OCI-LY3 (cell line): ENCODE measurements around the gene MYO5B.

Experiments used
- H2AFZ ChIP-seq: fragments of 200-600, 300-600 bp; shearing (Covaris generic); 2 replicates; pipeline ENCODE4 v1.6.0; 2014; ENCODE audit warnings: antibody characterized with exemption, low read depth, low read length
- H3K27ac ChIP-seq: fragments of 200-600, 300-600 bp; sonication (generic); 2 replicates; pipeline ENCODE4 v1.5.1; 2014; ENCODE audit warnings: mild to moderate bottlenecking, low read length, moderate library complexity, mixed read lengths
- H3K27me3 ChIP-seq: fragments of 200-600, 300-600 bp; sonication (generic); 2 replicates; pipeline ENCODE4 v1.6.1; 2014; ENCODE audit warnings: low read depth, low read length, mixed read lengths
- H3K36me3 ChIP-seq: fragments of 200-600, 300-600 bp; sonication (generic); replicated peaks from 2 replicates; pipeline ENCODE3; 2014; ENCODE audit warnings: low read depth, low read length, mixed read lengths
- H3K4me1 ChIP-seq: fragments of 300-600, 200-600 bp; sonication (generic); 2 replicates; pipeline ENCODE4 v1.6.1; 2014; ENCODE audit warnings: low read length, mixed read lengths
- H3K4me2 ChIP-seq: fragments of 200-600, 300-600 bp; sonication (generic); 2 replicates; pipeline ENCODE4 v1.6.1; 2014; ENCODE audit warnings: low read length, mixed read lengths
- H3K4me3 ChIP-seq: fragments of 300-600, 200-600 bp; sonication (generic); 2 replicates; pipeline ENCODE4 v1.5.1; 2014; ENCODE audit warnings: antibody characterized with exemption, mild to moderate bottlenecking, low read length, moderate library complexity
- H3K79me2 ChIP-seq: fragments of 300-600, 200-600 bp; shearing (Covaris generic); 2 replicates; pipeline ENCODE4 v1.6.1; 2014; ENCODE audit warnings: mild to moderate bottlenecking, low read length, mixed read lengths
- H3K9ac ChIP-seq: fragments of 300-600, 200-600 bp; shearing (Covaris generic); 2 replicates; pipeline ENCODE4 v1.6.0; 2014; ENCODE audit warnings: mild to moderate bottlenecking, low read length, moderate library complexity
- H3K9me3 ChIP-seq: fragments of 200-600, 300-600 bp; shearing (Covaris generic); 2 replicates; pipeline ENCODE4 v1.6.1; 2014; ENCODE audit warnings: low read length, mixed read lengths; ENCODE audit not compliant: insufficient read depth
- H4K20me1 ChIP-seq: fragments of 200-600, 300-600 bp; sonication (generic); 2 replicates; pipeline ENCODE4 v1.6.1; 2016; ENCODE audit warnings: low read length, mixed read lengths; ENCODE audit not compliant: insufficient read depth
- EZH2phosphoT487 ChIP-seq: fragments of 200-600 bp; shearing (Covaris generic); IDR thresholded peaks from 2 replicates; pipeline ENCODE4 v1.6.1; 2018; ENCODE audit warnings: antibody characterized with exemption, mixed run types, low read depth
- TF ChIP-seq, protein P1 (sequence below): fragments of 200-600, 300-600 bp; sonication (generic); IDR thresholded peaks from 2 replicates; pipeline ENCODE4 v1.5.1; 2014; ENCODE audit warnings: antibody characterized with exemption, low read length, low read depth

The MYO5B gene

DNA sequence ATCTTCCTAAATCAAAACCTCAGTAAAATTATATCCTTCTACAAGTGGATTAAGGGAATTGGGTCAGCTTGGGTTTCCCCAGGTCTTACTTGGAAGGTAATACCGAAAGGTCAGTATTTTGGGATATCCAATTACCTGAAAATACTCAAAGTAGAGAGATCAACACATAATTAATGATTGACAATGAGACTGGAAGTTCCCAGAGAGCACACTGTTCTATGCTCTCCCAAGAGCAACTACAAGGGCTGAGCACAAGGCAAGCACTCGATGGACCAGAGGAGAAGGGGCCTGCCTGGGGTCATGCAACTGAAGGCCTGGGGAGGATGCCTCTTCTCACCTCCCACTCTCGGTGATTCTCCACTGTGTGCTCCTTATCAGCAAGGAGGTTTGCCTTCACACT lies 222.4 kb downstream of the MYO5B start:
- no peaks in the 10 kb centered on the region for H4K20me1 ChIP-seq
- H3K9me3 ChIP-seq = no peaks in the 10 kb centered on the region
- no peak overlapping the region for H2AFZ ChIP-seq
- H3K36me3 ChIP-seq = no peaks in the 10 kb centered on the region
- H3K79me2 ChIP-seq = no peaks in the 10 kb centered on the region
- no peak for TF ChIP-seq EZH2phosphoT487
- TF ChIP-seq, protein P1, sequence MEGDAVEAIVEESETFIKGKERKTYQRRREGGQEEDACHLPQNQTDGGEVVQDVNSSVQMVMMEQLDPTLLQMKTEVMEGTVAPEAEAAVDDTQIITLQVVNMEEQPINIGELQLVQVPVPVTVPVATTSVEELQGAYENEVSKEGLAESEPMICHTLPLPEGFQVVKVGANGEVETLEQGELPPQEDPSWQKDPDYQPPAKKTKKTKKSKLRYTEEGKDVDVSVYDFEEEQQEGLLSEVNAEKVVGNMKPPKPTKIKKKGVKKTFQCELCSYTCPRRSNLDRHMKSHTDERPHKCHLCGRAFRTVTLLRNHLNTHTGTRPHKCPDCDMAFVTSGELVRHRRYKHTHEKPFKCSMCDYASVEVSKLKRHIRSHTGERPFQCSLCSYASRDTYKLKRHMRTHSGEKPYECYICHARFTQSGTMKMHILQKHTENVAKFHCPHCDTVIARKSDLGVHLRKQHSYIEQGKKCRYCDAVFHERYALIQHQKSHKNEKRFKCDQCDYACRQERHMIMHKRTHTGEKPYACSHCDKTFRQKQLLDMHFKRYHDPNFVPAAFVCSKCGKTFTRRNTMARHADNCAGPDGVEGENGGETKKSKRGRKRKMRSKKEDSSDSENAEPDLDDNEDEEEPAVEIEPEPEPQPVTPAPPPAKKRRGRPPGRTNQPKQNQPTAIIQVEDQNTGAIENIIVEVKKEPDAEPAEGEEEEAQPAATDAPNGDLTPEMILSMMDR = no peak
- no peak overlapping the region for H3K9ac ChIP-seq
- H3K4me2 ChIP-seq = no peak overlapping the region
- H3K27me3 ChIP-seq = peaks cover 9% of the 10 kb centered on the region; the same call in 1 of the 2 replicates
- H3K4me3 ChIP-seq = no peak overlapping the region
- H3K27ac ChIP-seq = no peak overlapping the region
- peaks cover 8% of the 10 kb centered on the region for H3K4me1 ChIP-seq

DNA sequence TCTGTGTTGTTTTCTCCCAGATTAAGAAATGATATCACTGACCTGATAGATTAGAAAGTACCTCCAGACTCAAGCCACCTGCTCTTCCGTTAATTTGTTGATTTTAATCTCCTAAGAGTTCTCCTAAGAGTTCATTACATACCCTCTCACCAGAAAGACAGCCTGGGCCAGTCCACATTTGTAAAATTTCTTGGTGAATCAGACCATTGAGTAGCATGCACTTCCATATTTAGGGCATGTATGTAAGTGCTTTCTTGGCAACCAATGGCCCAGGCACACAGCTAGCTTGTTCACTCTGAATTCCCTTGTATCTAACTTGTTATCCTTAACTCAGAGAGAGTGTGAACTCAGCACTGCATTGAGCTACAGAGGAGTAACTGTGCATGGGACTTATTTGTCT lies 223.5 kb downstream of the MYO5B start:
- Histone ChIP-seq H3K27ac (no peak overlapping the region), H3K9ac (no peak overlapping the region), H3K9me3 (no peaks in the 10 kb centered on the region), H3K27me3 (peaks cover 9% of the 10 kb centered on the region; the same call in 1 of the 2 replicates), H3K79me2 (no peaks in the 10 kb centered on the region), H2AFZ (no peak overlapping the region), H3K4me1 (peaks cover 19% of the 10 kb centered on the region), H3K4me2 (no peak overlapping the region), H4K20me1 (no peaks in the 10 kb centered on the region), H3K4me3 (no peak overlapping the region), H3K36me3 (no peaks in the 10 kb centered on the region)
- TF ChIP-seq EZH2phosphoT487 = no peak
- TF ChIP-seq, protein P1 = no peak

DNA sequence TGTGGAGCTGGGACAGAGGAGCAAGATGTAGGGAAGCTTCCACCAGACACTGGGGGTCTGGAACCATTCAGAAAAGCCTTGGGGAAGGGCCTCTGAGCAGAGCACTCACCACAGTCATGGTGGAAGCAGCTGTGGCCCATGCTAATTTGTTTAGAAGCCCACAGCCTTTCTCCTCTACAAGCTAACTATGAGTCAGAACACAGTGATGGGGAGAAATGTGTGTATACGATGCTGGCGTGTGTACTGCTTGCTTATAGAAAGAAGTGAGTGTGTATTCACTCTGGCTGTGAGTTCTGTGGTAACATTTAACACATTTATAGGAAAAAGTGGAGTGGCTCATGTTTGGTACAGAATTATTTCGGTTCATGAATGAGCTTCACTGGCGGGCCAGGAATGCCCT lies 224.6 kb downstream of the MYO5B start:
- H3K79me2 ChIP-seq = no peaks in the 10 kb centered on the region
- H4K20me1 ChIP-seq = no peaks in the 10 kb centered on the region
- peaks cover 24% of the 10 kb centered on the region for H3K4me1 ChIP-seq
- no peak overlapping the region for H3K4me3 ChIP-seq
- no peak overlapping the region for H2AFZ ChIP-seq
- no peaks in the 10 kb centered on the region for H3K9me3 ChIP-seq
- peaks cover 9% of the 10 kb centered on the region; the same call in 1 of the 2 replicates for H3K27me3 ChIP-seq
- H3K9ac ChIP-seq = no peak overlapping the region
- H3K36me3 ChIP-seq = no peaks in the 10 kb centered on the region
- H3K27ac ChIP-seq = no peak overlapping the region
- no peak for TF ChIP-seq EZH2phosphoT487
- TF ChIP-seq, protein P1 = no peak
- H3K4me2 ChIP-seq = no peak overlapping the region

DNA sequence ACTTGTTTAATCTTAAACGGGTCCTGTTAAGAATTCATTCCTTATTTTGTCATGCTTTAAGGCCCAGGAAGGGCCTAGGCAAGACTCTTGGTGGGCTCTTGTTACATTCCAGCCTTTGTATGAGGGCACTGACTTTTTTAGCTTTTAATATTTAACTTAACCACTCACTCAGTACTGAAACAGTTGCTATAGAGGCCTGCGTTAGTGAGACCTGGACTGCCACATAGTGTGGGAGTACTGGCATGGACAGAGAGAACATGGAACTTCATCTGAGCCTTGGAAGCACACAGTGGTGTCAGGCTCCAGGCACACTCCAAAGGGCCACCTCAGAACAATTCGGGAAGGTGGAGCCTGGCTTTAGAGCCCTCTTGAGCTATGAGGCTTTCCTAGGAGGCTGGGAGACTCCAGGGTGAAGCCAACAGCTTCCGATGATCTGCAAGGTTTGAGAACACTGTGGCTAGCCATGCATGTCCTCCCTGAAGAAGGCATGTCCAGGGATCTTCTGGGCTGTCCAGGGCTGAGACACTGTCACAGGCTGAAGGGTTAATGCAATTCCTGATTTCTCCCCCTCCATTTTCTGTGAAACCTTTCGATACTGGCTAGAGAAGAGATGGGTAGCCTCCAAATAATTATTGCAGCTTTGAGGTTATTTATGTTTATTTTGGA lies 226.2 kb downstream of the MYO5B start:
- no peak overlapping the region for H3K4me3 ChIP-seq

More for the DNA sequence above, 226.2 kb downstream of the MYO5B start:
- H3K27me3 ChIP-seq = peaks cover 9% of the 10 kb centered on the region; the same call in 1 of the 2 replicates
- H3K9me3 ChIP-seq = no peaks in the 10 kb centered on the region
- H3K79me2 ChIP-seq = no peaks in the 10 kb centered on the region
- H3K27ac ChIP-seq = no peak overlapping the region
- H3K9ac ChIP-seq = no peak overlapping the region
- H2AFZ ChIP-seq = no peak overlapping the region
- peaks cover 24% of the 10 kb centered on the region for H3K4me1 ChIP-seq
- TF ChIP-seq EZH2phosphoT487 = no peak
- TF ChIP-seq, protein P1 = no peak
- H3K36me3 ChIP-seq = no peaks in the 10 kb centered on the region
- H4K20me1 ChIP-seq = no peaks in the 10 kb centered on the region
- no peak overlapping the region for H3K4me2 ChIP-seq
